Ascending aorta (tissue), 2 donors: ENCODE measurements around the gene LTBR. TPM values are rescaled to one million over a fixed set of nuclear protein-coding genes. Genes with fewer than 3 reads are reported as not detected.
A peak's percentile ranks its signal among the peaks of the same experiment; 100 is the strongest.
"Not testable (repeated sequence)": the region's sequence is repeated elsewhere in the genome, so short reads cannot be mapped to it uniquely, and the experiment has no call there.

Experiments
- DNase-seq, 2 donors: peaks; one replicate each; pipeline ENCODE4 v3.0.0-alpha.2; 2019; ENCODE audit warnings: low spot score in 2 of 2
- H3K27ac ChIP-seq, 2 donors: fragments of 200-600 bp; sonication (generic); one replicate each; pipeline ENCODE4 v1.5.1; 2016 to 2017; ENCODE audit warnings: mild to moderate bottlenecking in 1 of 2
- H3K27me3 ChIP-seq: fragments of 200-600 bp; sonication (generic); one replicate; pipeline ENCODE4 v1.5.1; 2017
- H3K36me3 ChIP-seq, 2 donors: fragments of 200-600 bp; sonication (generic); one replicate each; pipeline ENCODE4 v1.5.1; 2016
- H3K4me1 ChIP-seq, 2 donors: fragments of 200-600 bp; sonication (generic); one replicate each; pipeline ENCODE4 v1.5.1; 2016 to 2017; ENCODE audit warnings: mild to moderate bottlenecking in 1 of 2
- H3K4me3 ChIP-seq, 2 donors: fragments of 200-600 bp; sonication (generic); one replicate each; pipeline ENCODE4 v1.5.1; 2016 to 2017; ENCODE audit warnings: mild to moderate bottlenecking in 1 of 2
- H3K9me3 ChIP-seq, 2 donors: fragments of 200-600 bp; sonication (generic); one replicate each; pipeline ENCODE4 v1.5.1; 2016
- CTCF ChIP-seq, 3 experiments: fragments of 200-600 bp in 2 of 3; fragments of 450-650 bp in 1 of 3; sonication (generic) in 2 of 3; IDR thresholded peaks; one replicate each; pipeline ENCODE4 v1.5.1; 2016 to 2019; ENCODE audit warnings: antibody characterized with exemption in 3 of 3, mild to moderate bottlenecking in 1 of 3, moderate library complexity in 1 of 3
- intact Hi-C: fragments of 100-400 bp; cut with DNase I; formaldehyde crosslinking; loops from one replicate; pipeline ENCODE4 v1.15.1; 2023
- total RNA-seq: library from RNA; depleted of rRNA; stranded (reverse); fragments of >200 nt; gene quantifications from one replicate; pipeline ENCODE4 v1.1.0, GENCODE V29; 2016

Gene LTBR
- total RNA-seq, 1 donor from 2014 or later: 284 TPM

GRCh38 chr12:6425590-6426531 lies 41.9 kb downstream of the LTBR start:
- Histone ChIP-seq H3K27ac (no peak overlapping the region), H3K36me3 (no peaks in the 10 kb centered on the region), H3K27me3 (no peaks in the 10 kb centered on the region), H3K4me3 (no peak overlapping the region), H3K4me1 (peaks cover 0 to 11% of the 10 kb centered on the region in 2 donors), H3K9me3 (no peaks in the 10 kb centered on the region)
- intact Hi-C loops: loop anchor here (2.0 kb wide), 1 partner anchor 27 kb away; the partner anchor contains the start of gene TAPBPL
- TF ChIP-seq CTCF (IDR thresholded peaks at IDR 0.05): no peak
- DNase-seq: peak in 1 of 2 donors; percentile 40

- H3K27ac ChIP-seq: no peak overlapping the region
- TF ChIP-seq CTCF (IDR thresholded peaks at IDR 0.05): no peak
- no peaks in the 10 kb centered on the region for H3K36me3 ChIP-seq
- H3K27me3 ChIP-seq: no peaks in the 10 kb centered on the region
- no peaks in the 10 kb centered on the region for H3K9me3 ChIP-seq
- DNase-seq: peak in 1 of 2 donors; percentile 63
- peaks cover 0 to 18% of the 10 kb centered on the region in 2 donors for H3K4me1 ChIP-seq
- intact Hi-C loops: no loop called here
- no peak overlapping the region for H3K4me3 ChIP-seq
Measured at GRCh38 chr12:6426882-6427671, 43.1 kb downstream of the LTBR start.

GRCh38 chr12:6427796-6428195 lies 43.8 kb downstream of the LTBR start:
- H3K4me3 ChIP-seq, H3K9me3 ChIP-seq, H3K36me3 ChIP-seq, H3K27me3 ChIP-seq, intact Hi-C loops, H3K27ac ChIP-seq: not testable (repeated sequence)
- DNase-seq: peak in 1 of 2 donors; percentile 24
- peaks cover 0 to 18% of the 10 kb centered on the region in 2 donors for H3K4me1 ChIP-seq

GRCh38 chr12:6428326-6428725 lies 44.4 kb downstream of the LTBR start:
- no peak overlapping the region for H3K27ac ChIP-seq
- no peaks in the 10 kb centered on the region for H3K36me3 ChIP-seq
- no peak for DNase-seq
- TF ChIP-seq CTCF (IDR thresholded peaks at IDR 0.05): no peak
- peaks cover 0 to 18% of the 10 kb centered on the region in 2 donors for H3K4me1 ChIP-seq
- no peaks in the 10 kb centered on the region for H3K27me3 ChIP-seq
- intact Hi-C loops: no loop called here
- no peaks in the 10 kb centered on the region for H3K9me3 ChIP-seq
- H3K4me3 ChIP-seq: no peak overlapping the region

- intact Hi-C loops: loop anchor here (2.0 kb wide), 1 partner anchor 40 kb away; the partner anchor contains the start of gene VAMP1
- TF ChIP-seq CTCF (IDR thresholded peaks at IDR 0.05): no peak
- no peaks in the 10 kb centered on the region for H3K9me3 ChIP-seq
- no peaks in the 10 kb centered on the region for H3K36me3 ChIP-seq
- H3K27me3 ChIP-seq: no peaks in the 10 kb centered on the region
- H3K4me1 ChIP-seq: peaks cover 0 to 15% of the 10 kb centered on the region in 2 donors
- H3K4me3 ChIP-seq: peak overlapping the region; percentile 28 to 55
- H3K27ac ChIP-seq: peak overlapping the region; percentile 82 to 91
- DNase-seq: peak; percentile 46 to 97
Measured at GRCh38 chr12:6430124-6430989, 46.4 kb downstream of the LTBR start.
